Activated naive CD4-positive, alpha-beta T cell treated with Interleukin-2 at 50 U/mL for 16 hours (primary cell): ENCODE results near the gene MEF2B.
"Not testable (repeated sequence)": the region's sequence is repeated elsewhere in the genome, so short reads cannot be mapped to it uniquely, and the experiment has no call there.

Experiments
- DNase-seq: peaks from one replicate; pipeline ENCODE4 v3.0.0-alpha.2; 2020

Gene MEF2B

DNA sequence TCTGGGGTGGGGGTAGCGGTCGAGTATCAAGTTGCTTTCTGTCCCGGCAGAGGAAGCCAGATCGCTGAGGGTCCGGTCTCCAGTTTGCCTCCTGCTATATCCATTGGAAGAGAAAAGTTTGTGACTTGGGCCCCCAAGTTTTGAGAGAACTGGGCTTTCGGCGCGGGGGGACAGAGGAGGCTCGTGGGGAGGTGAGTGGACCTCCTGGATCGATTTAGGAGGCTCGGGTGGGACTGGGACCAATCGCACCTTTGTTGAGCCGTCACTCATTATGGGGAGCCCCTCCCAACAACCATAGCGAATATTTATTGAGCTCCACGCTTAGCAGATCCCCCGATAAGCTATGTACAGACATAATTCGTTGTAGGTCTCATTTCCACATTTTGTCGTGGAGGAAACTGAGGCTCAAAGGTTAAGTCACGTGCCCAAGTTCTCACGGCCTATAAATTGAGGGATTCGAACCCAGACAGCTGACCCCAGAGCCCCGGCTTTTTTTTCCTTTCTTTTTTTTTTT is 22.9 kb upstream of the MEF2B start:
- DNase-seq, result no peak

DNA sequence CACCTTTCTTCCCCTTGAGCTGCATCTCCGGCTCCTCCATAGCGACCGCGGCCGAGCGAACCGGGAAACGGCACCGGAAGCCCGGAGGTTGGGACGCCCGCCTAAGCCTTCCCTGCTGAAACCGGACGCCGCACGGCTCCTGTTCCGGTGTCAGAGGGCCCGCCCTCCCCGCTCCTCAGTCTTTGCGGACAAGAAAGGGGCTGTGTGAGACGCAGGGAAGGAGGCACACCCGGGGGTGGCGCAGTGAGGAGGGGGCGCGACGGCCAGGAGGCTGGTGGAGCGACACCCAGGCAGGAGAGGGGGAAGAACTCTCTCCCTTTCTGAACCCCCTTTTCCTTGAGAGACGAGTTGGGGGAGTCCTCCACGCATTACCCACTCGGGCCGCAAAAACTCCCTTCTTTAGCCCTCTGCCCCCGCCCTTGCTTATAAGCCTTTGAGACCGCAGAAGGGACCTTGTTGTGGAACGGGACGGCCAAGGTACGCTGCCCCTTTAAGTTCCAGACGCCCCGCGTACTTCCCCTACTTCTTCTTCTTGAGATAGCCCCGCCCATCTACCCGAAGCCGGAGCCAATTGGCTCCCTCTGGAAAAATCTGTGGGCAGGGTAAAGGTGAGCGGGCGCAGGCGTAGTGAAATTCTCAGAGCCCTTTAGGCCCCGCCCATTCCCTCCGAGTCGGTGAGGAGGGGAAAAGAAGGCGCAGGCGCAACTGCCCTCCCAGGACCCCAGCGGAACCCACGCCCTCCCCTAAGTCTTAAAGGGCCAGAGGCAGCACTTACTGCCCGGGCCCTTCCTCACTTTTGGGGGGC is 22.2 kb upstream of the MEF2B start, which contains the start of the genes BORCS8 and RFXANK:
BORCS8 (minus strand) TSS at position 75 of the 805 bp plus-strand sequence; CDS start at position 40, 35 bp downstream.
RFXANK (plus strand) TSS at position 181 of the 805 bp plus-strand sequence. CDS start 1,689 bp downstream, outside the sequence.
- DNase-seq, result peak; percentile 99

DNA sequence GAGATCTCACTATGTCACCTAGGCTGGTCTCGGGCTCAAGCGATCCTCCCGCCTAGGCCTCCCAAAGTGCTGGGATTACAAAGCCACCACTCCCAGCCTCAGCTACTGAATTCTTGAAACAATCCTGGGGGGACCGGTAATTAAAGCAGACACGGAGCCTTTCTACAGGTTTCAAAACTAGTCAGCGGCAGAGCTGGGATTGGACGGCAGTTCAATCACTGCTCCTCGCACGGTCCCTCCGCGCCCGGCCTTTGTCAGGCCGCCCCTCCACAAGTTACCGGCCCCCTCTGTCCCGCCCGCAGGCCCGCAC is 21.7 kb upstream of the MEF2B start:
- no peak for DNase-seq

DNA sequence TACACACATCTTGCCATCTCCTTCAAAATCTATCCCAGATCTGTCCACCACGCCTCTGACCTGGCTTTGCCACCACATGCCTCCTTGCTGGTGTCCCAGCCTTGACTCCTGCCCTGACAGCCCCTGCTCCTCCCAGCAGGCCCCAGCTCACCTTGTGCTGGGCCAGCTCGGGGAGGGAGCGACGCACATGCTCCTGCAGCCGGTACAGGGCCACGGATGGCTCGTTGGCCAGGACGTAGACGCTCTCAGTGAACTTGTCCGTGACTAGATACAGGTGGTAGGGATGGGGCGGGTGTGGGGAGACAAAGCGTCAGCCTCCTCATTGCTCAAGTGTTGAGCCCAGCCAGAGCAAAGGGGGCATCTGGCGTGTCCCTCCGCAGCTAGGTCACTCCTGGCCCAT is 16.7 kb upstream of the MEF2B start:
- no peak for DNase-seq

DNA sequence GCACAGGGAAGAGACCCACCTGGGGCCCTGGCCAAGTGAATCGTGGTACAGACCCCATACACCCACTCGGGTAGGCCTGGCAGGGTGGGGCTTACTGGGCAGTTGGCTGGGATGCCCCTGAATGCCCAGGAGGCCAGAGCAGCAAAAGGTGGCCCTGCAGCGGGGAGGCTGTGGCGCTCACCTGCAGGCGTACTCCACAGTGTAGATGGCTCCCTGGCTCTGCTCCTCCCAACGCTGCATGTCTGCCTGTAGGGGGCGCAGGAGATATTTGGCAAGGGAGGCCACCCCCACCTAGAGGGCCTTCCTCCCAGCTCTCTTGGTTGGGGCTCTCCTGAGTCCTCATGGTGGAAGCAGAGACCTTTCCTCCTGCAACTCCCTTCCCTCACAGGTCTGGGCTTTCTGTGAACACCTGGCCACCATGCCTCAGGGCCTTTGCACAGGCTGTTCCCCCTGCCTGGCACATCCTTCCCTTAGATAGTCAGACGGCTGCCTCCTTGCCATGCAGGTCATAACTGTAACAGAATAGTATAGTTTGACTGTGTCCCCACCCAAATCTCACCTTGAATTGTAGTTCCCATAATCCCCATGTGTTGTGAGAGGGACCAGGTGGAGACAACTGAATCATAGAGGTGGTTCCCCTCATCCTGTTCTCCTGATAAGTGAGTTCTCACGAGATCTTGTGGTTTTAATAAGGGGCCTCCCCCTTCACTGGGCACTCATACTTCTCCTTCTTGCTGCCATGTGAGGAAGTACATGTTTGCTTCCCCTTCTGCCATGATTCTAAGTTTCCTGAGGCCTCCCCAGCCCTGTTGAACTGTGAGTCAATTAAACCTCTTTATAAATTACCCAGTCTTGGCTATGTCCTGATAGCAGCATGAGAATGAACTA is 16.0 kb upstream of the MEF2B start:
- peak; percentile 69 for DNase-seq

DNA sequence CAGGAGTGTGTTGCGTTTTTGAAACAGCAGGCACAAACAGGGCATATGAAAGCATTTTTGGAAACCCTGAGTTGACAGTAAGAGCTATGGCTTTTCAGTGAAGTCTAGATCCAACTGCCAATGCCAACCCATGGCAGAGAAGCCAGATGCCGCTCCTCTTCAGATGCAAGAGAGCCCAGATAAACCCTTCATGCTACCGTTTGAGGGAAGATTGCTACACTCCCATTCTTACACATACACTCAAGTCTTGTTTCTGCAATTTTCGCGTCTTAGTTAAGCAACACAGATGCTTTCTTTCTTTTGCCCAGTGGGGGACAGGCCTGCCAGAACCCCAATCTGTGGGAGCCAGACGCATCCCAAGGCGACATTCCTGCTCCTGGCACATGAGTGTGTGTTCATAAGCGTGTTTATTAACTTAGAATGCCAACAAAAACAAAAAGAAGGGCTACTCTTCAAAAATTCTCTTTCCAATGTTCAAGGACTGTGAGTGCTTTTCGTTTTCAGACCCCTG is 11.5 kb upstream of the MEF2B start:
- no peak for DNase-seq

DNA sequence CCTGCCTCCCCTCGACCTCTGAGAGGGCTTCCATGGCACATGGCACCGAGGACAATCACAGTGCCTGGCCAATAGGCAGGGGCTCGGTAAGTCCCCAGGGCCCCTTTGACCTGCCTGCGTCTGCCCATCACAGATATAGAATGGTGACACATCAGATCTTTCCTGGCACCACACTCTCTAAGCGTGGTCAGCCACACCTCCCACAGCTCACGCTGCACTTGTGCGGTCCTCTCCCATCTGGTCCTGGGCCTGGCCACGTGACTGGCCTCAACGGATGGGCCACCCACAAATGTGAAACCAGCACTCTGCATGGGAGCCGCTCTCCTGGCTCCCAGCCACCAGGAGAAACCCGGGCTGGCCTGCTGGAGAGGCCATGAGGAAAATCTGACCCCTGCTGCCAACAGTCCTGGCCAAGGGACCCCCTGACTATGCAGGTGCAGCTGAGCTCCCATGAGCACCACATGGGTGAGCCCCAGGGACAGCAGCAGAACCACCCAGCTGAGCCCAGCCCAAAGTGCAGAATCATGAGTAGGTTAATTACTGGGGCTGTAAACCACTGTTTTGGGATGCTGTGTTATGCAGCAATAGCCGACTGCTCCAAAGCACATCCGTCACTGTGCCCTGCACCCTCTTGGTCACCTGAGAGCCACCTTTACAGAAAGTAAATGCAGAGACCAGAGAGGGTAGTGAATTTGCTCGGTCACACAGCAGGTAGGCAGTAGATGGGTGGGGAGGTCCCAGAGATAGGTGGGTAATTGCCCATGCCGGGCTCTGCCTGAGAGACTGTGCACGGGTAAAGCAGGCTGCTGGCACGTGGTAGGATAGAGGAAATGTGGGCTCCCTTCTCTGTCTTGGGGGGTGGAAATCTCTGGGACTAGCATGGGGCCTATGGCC is 9.7 kb upstream of the MEF2B start:
- DNase-seq, result no peak

DNA sequence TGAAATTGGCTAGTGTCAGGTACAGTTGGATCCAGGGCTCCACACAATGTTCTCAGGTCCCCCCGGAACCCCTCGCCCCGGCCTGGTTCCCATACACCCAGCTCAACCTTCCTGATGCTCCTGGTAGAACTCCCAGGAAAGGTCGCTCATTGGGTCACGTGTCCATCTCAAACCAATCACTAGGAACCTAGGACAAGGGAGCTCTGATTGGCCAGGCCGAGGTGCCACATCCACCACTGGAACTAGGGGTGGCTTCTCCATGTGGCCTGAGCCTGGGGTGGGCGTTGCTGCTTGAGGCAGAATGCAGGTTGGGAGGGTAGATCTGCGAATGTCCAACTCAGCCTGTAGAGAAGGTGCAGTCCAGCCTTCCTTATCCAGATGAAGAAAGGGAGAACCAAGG is 6.9 kb upstream of the MEF2B start:
- DNase-seq, result no peak

DNA sequence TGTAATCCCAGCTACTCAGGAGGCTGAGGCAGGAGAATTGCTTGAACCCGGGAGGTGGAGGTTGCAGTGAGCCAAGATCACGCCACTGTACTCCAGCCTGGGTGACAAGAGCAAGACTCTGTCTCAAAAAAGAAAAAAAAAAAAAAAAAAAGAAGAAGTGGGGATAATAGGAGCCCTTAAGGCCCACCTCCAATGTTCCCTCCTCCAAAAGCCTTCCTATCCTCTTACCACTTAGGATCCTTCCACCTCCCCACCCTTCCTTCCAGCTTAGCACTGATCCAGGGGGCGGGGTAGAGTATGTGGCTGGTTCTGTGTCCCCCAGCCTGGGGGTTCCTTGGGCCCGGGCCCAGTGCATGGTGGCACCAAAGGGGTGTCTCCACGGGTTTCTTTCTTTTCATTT is 3.2 kb upstream of the MEF2B start:
- not testable (repeated sequence) for DNase-seq

DNA sequence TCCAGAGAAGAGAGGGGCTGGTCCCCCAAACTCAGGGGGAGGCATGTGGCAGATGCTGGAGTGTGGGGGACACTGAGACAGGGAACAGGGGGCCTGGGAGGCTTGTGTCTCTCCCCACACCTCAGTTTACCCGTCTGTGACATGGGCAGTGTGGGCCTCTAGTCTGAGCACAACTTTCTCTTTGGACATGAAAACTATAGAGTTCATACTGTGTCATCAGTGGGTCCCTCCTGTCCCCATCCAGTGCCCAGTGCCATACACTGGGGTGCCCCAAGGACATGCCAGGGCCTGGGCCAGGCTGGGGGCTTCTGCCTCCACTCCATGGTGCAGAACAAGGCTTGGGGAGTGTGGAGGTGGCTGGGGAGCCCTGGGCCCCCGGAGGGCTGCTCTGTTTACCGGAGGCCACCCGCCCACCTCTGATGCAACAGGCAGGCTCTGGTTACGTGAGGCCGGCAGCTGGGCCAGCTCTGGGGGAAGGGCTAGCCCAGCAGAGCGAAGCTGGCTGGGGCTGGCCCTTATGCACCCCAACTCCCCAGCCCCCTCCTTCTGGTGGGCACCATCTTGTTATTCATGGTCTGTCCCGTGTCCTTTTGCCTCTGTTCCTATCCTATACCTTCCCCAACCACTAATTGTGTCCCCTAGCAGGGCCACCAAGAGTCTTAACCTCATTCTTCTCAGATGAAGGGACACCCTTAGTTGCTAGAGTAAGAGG is 1.9 kb upstream of the MEF2B start:
- no peak for DNase-seq

DNA sequence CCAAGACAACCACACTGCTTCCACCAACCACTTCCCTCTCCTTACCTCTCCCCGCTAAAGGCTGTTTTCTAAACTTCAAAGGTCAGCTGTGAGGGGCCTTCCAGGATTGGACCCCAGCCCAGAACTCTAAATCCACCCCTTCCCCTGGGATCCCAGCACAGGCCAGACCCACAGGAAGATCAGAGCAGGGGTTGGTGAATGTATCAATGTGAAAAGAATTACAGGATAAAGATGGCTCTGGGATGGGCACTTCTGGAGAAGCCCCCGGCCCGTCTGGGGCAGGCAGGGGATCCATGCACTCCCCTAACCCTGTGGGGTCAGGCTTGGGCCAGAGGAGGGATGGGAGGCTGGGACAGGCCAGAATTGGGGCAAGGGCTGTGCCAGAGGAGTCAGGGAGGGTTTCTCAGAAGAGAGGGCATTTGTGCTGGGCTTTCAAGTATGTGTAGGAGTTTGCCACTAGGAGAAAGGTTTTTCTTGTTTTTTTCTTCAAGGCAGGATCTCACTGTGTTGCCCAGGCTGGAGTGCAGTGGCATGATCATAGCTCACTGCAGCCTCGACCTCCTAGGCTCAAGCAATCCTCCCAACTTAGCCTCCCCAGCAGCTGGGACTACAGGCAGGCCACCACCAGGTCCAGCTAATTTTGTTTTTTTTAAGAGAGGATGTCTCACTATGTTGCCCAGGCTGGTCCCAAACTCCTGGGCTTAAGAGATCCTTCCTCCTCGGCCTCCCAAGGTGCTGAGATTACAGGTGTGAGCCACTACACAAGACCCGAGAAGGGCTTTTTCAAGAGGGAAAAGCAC is 1.0 kb upstream of the MEF2B start:
- DNase-seq, result no peak

DNA sequence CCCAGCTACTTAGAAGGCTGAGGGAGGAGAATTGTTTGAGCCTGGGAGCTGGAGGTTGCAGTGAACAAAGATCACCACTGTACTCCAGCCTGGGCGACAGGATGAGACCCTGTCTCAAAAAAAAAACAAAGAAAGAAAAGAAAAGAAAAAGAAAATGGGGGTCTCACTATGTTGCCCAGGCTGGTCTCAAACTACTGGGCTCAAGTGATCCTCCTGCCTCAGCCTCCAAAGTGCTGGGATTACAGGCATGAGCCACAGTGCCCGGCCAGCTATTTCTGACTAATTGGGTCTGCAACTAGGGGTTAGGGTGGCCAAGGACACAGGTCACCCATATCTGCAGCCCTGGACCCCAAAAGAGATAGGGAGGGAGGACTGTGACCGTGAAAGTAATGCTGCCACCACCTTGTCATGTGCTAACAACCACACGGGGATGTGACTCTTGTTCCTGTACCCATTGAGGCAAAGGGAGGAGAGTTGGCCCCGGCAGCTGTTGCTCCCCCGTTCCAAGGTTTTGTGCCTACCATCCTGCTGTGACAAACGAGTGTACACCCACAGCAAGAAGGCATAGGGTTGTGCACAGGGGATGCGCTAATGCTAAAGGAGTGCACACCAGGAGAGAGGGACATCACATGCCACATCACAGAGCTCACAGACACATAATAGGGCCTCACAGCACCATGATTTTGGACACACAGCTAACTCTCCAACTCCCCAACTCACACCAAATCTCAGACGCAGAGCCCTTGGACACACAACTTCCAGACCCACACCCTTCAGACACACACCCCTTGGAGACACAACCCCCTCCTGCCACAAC is 619 bp downstream of the MEF2B start:
- no peak for DNase-seq

DNA sequence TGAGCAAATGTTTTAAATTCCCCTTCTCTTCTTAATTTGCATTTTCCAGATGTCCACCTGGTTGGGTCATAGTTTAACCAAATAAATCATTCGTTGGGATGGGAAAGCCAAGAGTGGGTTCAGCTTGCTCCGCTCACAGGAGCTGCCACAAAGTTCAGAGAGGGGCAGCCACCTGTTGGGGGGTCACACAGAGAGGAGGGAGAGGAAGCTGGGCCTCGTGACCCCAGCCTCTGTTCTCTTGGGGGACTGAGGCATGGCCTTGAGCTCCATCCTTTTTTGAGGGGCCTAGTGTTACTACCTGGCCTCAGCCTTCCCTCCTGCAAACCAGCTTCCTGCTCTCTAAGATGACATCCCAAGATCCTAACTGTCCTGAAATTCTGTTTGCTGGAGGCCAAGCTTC is 2.5 kb downstream of the MEF2B start:
- no peak for DNase-seq

DNA sequence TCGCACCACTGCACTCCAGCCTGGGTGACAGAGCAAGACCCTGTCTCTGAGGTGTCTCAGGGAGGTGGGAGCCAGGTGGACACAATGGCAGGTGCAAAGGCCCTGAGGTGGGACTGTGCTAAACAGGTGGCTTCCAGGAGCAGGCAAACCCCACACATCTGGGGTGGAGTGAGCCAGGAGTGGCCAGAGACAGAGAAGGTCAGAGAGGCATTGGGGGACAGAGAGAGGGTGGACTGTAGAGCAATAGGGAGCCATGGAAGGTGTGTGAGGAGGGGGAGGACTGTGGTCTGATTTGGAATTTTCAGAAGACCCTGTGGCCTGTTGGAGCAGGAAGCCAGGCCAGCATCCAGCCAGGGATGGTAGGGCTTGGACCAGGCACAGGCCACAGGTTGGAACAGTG is 4.7 kb downstream of the MEF2B start:
- DNase-seq, result no peak

DNA sequence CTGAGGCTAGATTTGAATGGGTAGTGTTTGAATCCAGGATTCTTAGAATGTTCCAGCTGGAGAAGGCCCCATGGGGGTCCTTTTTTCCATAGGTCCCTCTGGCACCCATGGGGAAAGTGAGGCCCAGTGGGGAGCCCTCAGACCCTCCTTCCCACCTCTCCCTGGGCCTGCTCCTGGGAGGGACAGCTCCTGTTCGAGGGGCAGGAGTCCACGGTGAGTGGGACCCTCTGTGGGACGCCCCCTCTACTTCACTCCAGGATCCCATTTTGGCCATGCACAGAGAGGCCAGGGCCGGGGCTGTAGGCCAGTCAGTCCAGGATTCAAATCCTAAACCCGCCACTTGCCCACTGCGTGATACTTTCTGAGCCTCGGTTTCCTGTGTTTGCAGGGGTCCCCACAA is 7.6 kb downstream of the MEF2B start:
- no peak for DNase-seq

DNA sequence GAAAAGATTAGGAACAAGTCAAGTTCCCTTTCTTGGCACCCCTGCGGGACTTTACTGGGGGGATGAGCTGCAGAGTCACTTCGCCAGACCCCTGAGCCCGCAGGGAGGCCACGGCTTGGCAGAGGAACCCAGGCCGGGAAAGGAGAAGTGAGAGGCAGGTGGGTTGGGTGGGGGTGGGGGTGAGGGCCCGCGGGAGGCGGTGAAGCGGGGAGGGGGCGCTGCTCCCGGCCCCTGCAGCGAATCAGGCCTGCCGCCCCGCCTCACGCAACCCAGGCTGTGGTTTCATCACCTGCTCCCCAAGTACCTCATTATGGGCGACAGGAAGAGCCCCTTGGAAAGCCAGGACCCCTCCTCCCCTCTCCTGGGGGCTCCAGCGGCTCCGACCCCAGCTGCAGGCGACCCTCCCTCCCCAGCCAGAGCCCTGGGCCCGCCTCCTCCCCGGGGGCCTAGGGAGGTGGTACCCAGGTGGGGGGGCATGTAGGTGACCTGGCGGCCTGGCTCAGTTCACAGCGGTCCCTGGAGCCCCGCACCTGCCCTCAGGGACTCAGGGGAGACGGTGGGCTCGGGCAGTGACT is 9.5 kb downstream of the MEF2B start:
- no peak for DNase-seq

DNA sequence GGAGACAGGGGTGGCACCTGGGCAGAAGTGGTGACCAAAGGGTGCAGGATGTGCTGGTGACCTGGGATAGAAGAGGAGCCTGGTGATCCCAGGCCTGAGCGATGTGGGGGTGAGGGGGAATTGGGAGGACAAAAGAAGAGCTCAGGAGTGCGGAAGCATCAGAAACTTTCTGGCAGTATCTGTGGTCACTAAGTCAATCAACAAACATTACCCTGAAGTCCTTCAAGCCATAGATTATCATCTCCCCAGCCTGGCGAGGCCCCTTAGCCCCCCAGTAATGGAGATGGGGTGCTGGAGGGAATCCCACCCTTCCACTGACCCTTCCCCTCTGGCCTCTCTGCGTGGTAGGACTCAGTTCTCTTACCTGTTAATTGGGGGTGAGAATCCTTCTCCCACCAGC is 10.5 kb downstream of the MEF2B start:
- no peak for DNase-seq

DNA sequence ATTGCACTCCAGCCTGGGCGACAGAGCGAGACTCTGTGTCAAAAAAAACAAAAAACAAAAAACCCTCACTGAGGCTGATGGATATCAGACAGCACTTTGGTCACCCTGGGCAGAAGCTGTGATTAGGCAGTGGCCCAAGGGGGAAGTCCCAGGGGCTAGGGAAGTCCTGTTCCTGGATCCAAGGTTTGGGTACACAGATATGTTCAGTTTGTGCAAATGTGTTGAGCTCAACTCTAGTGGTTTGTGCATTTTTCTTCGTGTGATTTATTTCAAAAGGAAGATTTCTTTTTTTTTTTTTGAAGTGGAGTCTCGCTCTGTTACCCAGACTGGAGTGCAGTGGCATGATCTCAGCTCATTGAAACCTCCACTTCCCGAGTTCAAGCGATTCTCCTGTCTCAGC is 12.3 kb downstream of the MEF2B start:
- DNase-seq, result no peak

DNA sequence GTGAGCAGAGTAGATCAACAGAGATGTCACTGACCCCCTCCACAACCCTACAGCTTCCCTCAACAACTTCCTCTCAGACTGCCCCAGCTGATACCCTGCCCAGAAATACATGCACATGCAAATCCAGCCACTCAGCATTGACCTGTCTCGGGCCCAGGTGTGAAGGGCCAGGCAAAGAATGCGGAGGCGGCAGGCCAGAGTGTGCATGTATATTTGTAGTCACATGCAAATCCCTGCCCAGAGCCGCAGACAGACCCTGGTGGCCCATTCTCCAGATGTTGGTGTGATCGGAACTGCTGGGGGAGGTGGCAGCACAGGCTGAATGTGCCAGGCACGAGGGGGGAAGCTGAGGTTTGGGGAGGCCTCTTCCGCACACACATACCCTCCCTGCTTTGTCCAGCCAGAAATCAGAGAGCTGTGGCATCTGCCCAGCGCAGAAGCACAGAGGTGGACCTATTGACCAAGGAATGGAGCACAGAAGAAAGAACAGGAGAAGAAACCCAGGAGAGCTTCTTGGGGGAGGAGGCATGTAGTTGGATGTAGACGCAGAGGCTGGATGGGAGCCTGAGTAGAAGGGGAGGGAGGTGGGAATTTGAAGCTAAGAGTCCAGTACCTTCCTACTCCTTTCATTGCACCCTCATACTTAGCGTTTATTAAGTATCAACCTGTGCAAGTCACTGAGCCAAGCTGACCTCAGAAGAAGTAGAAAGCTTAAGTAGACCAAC is 14.4 kb downstream of the MEF2B start:
- DNase-seq, result no peak
